ENCODE results near the gene CRAT.

Gene CRAT

GRCh38 chr9:129149442-129149841 lies 38.8 kb upstream of the CRAT start:
- no peak overlapping the region for H3K4me3 ChIP-seq (ENCODE audit: low read depth, low read length)
- no peak for DNase-seq (ENCODE audit: low read depth, low spot score)
- TF ChIP-seq CTCF (IDR thresholded peaks at IDR 0.05; ENCODE audit: low read depth, low read length): no peak
- in situ Hi-C loops (cut with HindIII; ENCODE audit: low sequenced_read_pairs): no loop called here

DNA sequence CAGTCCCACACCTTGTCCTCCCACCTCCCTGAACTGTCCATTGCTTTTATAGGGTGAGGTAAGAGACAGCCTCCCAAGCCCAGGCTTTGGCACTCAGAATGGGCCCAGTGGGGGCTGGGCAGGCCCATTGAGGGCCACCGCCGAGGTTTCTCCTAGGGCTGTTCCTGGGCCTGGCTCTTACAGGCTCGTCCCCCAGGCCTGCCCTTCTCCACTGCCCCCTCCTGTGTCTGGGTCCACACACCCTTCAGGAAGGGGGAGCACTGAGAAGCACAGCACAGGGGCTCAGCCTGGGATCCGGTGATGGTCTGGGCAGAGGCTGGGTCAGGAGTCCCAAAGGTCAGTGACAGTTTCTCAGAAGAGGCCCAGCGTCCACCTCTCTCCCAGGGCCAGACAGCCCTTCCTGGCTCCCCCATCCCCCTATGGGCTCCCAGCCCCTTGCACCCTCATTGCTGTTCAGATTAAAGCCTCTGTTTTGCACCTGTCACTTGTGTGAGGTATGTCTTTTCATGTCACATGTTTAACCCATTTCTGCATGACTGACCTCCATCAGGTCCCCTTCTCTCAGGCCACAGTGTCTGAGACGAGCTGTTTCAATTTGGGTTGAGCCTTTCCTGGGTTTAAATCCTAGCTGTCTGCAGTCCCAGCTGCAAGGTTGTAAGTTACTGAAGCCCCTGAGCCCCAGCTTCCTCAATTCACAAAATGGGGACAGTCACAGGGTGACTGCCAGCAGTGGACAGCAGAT lies 38.0 kb upstream of the CRAT start:
- in situ Hi-C loops (cut with HindIII; ENCODE audit: low sequenced_read_pairs): no loop called here
- TF ChIP-seq CTCF (IDR thresholded peaks at IDR 0.05; ENCODE audit: low read depth, low read length): no peak
- no peak overlapping the region for H3K4me3 ChIP-seq (ENCODE audit: low read depth, low read length)
- DNase-seq (ENCODE audit: low read depth, low spot score): no peak

GRCh38 chr9:129146441-129146941 lies 35.9 kb upstream of the CRAT start:
- no peak overlapping the region for H3K4me3 ChIP-seq (ENCODE audit: low read depth, low read length)
- no peak for DNase-seq (ENCODE audit: low read depth, low spot score)
- in situ Hi-C loops (cut with HindIII; ENCODE audit: low sequenced_read_pairs): no loop called here
- no peak for TF ChIP-seq CTCF (IDR thresholded peaks at IDR 0.05; ENCODE audit: low read depth, low read length)

DNA sequence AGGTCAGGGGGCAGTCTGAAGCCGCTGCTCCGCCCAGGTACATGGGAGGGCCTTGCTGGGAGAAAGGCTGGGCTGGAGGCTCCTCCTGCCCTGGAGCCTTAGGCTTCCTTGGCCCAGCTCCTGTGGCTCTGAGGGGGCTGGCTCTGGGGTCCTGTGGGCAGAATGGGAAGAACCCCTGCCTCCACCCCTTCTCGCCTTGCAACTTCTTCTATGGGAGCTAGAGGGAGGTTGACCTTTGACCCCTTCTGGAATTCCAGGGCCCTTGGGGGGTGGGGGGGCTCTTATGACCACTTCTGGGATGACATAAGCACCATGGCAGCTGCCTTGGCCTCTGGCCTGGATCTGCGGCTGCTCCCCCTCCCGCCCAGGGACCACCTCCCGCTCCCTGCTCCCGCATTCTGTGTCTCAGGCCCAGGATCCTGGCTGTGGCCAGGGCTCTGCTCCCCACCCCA lies 35.3 kb upstream of the CRAT start:
- in situ Hi-C loops (cut with HindIII; ENCODE audit: low sequenced_read_pairs): no loop called here
- peak; percentile 98 for DNase-seq (ENCODE audit: low read depth, low spot score)
- peak; percentile 3 for TF ChIP-seq CTCF (IDR thresholded peaks at IDR 0.05; ENCODE audit: low read depth, low read length)
- no peak overlapping the region for H3K4me3 ChIP-seq (ENCODE audit: low read depth, low read length)

DNA sequence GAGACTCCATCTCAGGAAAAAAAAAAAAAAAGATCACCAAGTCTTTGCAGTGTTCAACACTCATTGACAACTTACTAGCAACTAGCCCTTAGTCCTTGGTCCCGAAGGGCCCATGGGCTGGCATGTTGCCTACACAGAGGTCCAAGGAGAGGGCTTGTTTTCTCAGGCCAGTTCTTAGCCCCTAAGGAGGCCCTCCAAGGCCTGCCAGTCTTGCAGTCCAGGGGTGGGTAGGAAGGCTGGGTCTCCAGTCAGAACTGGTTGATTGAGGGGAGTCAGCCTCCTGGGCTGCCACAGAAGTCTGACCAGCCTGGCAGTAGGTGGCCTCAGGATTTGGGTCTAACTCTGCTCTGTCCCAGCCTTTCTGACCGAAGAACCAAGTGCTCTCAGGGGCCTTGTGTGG lies 34.7 kb upstream of the CRAT start:
- TF ChIP-seq CTCF (IDR thresholded peaks at IDR 0.05; ENCODE audit: low read depth, low read length): no peak
- no peak overlapping the region for H3K4me3 ChIP-seq (ENCODE audit: low read depth, low read length)
- in situ Hi-C loops (cut with HindIII; ENCODE audit: low sequenced_read_pairs): no loop called here
- DNase-seq (ENCODE audit: low read depth, low spot score): no peak

GRCh38 chr9:129143031-129143927 lies 32.7 kb upstream of the CRAT start:
- TF ChIP-seq CTCF (IDR thresholded peaks at IDR 0.05; ENCODE audit: low read depth, low read length): peak; percentile 98
- in situ Hi-C loops (cut with HindIII; ENCODE audit: low sequenced_read_pairs): no loop called here
- H3K4me3 ChIP-seq (ENCODE audit: low read depth, low read length): peak overlapping the region; percentile 25
- DNase-seq (ENCODE audit: low read depth, low spot score): peak; percentile 93
